ENCODE measurements around the gene ATXN2.
"Not testable (repeated sequence)": the region's sequence is repeated elsewhere in the genome, so short reads cannot be mapped to it uniquely, and the experiment has no call there.

Gene ATXN2

GRCh38 chr12:111570084-111570961 is 28.8 kb downstream of the ATXN2 start:
- no peak for DNase-seq

- DNase-seq = no peak
Observed at GRCh38 chr12:111569363-111570083, 29.6 kb downstream of the ATXN2 start.

GRCh38 chr12:111560844-111561243 is 38.3 kb downstream of the ATXN2 start:
- not testable (repeated sequence) for DNase-seq

- DNase-seq = no peak
Observed at GRCh38 chr12:111558107-111558376, 41.1 kb downstream of the ATXN2 start.

- no peak for DNase-seq
Observed at GRCh38 chr12:111557271-111558106, 41.6 kb downstream of the ATXN2 start.

- no peak for DNase-seq
Observed at GRCh38 chr12:111556676-111557075, 42.4 kb downstream of the ATXN2 start.

GRCh38 chr12:111555313-111555712 is 43.8 kb downstream of the ATXN2 start:
- DNase-seq = not testable (repeated sequence)

GRCh38 chr12:111546758-111547383 is 52.2 kb downstream of the ATXN2 start:
- peak; percentile 43 for DNase-seq

GRCh38 chr12:111546171-111546570 is 52.9 kb downstream of the ATXN2 start:
- no peak for DNase-seq

GRCh38 chr12:111544032-111544431 is 55.1 kb downstream of the ATXN2 start:
- DNase-seq = no peak

- no peak for DNase-seq
Observed at GRCh38 chr12:111532751-111533150, 66.4 kb downstream of the ATXN2 start.

GRCh38 chr12:111529424-111530368 is 69.4 kb downstream of the ATXN2 start:
- peak; percentile 63 for DNase-seq

GRCh38 chr12:111523587-111524167 is 75.4 kb downstream of the ATXN2 start:
- DNase-seq = no peak

- DNase-seq = no peak
Observed at GRCh38 chr12:111521801-111522200, 77.3 kb downstream of the ATXN2 start.

- no peak for DNase-seq
Observed at GRCh38 chr12:111519937-111520336, 79.2 kb downstream of the ATXN2 start.

GRCh38 chr12:111519083-111519482 is 80.0 kb downstream of the ATXN2 start:
- no peak for DNase-seq

- not testable (repeated sequence) for DNase-seq
Observed at GRCh38 chr12:111507719-111508118, 91.4 kb downstream of the ATXN2 start.

GRCh38 chr12:111507258-111507657 is 91.9 kb downstream of the ATXN2 start:
- DNase-seq = not testable (repeated sequence)

GRCh38 chr12:111506260-111506659 is 92.9 kb downstream of the ATXN2 start:
- no peak for DNase-seq

- DNase-seq = peak; percentile 25
Observed at GRCh38 chr12:111505601-111506036, 93.5 kb downstream of the ATXN2 start.

- DNase-seq = no peak
Observed at GRCh38 chr12:111503116-111503515, 96.0 kb downstream of the ATXN2 start.

Measured in CD4-positive, alpha-beta T cell treated with Interleukin-4 for 4 hours (primary cell).